DOHH2 (cell line): ENCODE results near the gene CLCN6.

Source experiments
- CTCF ChIP-seq: fragments of 200-600 bp; sonication (generic); IDR thresholded peaks from one replicate; pipeline ENCODE4 v1.5.1; 2014; ENCODE audit warnings: antibody characterized with exemption, mild to moderate bottlenecking, low read depth, low read length; ENCODE audit not compliant: poor library complexity, severe bottlenecking
- EZH2phosphoT487 ChIP-seq: fragments of 200-600 bp; sonication (generic); IDR thresholded peaks from 2 replicates; pipeline ENCODE4 v1.6.1; 2017; ENCODE audit warnings: borderline replicate concordance, mild to moderate bottlenecking, antibody characterized with exemption, low read length, moderate library complexity, mixed read lengths

- TF ChIP-seq CTCF (no peak), EZH2phosphoT487 (no peak)
Measured at GRCh38 chr1:11783556-11783955, 22.4 kb upstream of the CLCN6 start.
